Measurements from ENCODE around the gene CDKN1C.
A peak's percentile ranks its signal among the peaks of the same experiment; 100 is the strongest.
"Not testable (repeated sequence)": the region's sequence is repeated elsewhere in the genome, so short reads cannot be mapped to it uniquely, and the experiment has no call there.

The CDKN1C gene

GRCh38 chr11:2922655-2923054, 37.1 kb upstream of the CDKN1C start:
- no peak for DNase-seq

GRCh38 chr11:2921742-2922493, 36.3 kb upstream of the CDKN1C start:
- no peak for DNase-seq

GRCh38 chr11:2921261-2921660, 35.7 kb upstream of the CDKN1C start:
- no peak for DNase-seq

GRCh38 chr11:2920343-2920742, 34.8 kb upstream of the CDKN1C start:
- no peak for DNase-seq

- DNase-seq = no peak
Measured at GRCh38 chr11:2919837-2920236, 34.3 kb upstream of the CDKN1C start.

GRCh38 chr11:2919188-2919587, 33.6 kb upstream of the CDKN1C start:
- no peak for DNase-seq

GRCh38 chr11:2917842-2918490, 32.4 kb upstream of the CDKN1C start:
- no peak for DNase-seq

- DNase-seq = no peak
Measured at GRCh38 chr11:2916892-2917645, 31.5 kb upstream of the CDKN1C start.

GRCh38 chr11:2916114-2916891, 30.7 kb upstream of the CDKN1C start:
- no peak for DNase-seq

- DNase-seq = no peak
Measured at GRCh38 chr11:2915473-2915872, 29.9 kb upstream of the CDKN1C start.

GRCh38 chr11:2914455-2915195, 29.1 kb upstream of the CDKN1C start:
- DNase-seq = peak; percentile 56

- no peak for DNase-seq
Measured at GRCh38 chr11:2913776-2914175, 28.2 kb upstream of the CDKN1C start.

GRCh38 chr11:2913019-2913431, 27.4 kb upstream of the CDKN1C start:
- DNase-seq = no peak

GRCh38 chr11:2912498-2912897, 26.9 kb upstream of the CDKN1C start:
- DNase-seq = peak; percentile 43

- DNase-seq = peak; percentile 8
Measured at GRCh38 chr11:2911785-2912391, 26.3 kb upstream of the CDKN1C start.

GRCh38 chr11:2911088-2911784, 25.7 kb upstream of the CDKN1C start:
- DNase-seq = no peak

- DNase-seq = no peak
Measured at GRCh38 chr11:2910401-2910955, 24.9 kb upstream of the CDKN1C start.

- DNase-seq = no peak
Measured at GRCh38 chr11:2909133-2909902, 23.7 kb upstream of the CDKN1C start.

GRCh38 chr11:2908130-2908529, 22.6 kb upstream of the CDKN1C start:
- DNase-seq = no peak

GRCh38 chr11:2905299-2905698, 19.7 kb upstream of the CDKN1C start:
- DNase-seq = not testable (repeated sequence)
